Right renal cortex interstitium (tissue), 3 donors: Measurements from ENCODE around the gene SIK3. TPM values are rescaled to one million over a fixed set of nuclear protein-coding genes. Genes with fewer than 3 reads are reported as not detected.

Experiments
- DNase-seq, 3 donors: peaks; one replicate each; pipeline ENCODE4 v3.0.0-alpha.2; 2013; ENCODE audit warnings: low read depth in 3 of 3, low spot score in 2 of 3
- polyA plus RNA-seq, 3 donors: library from polyadenylated mRNA; unstranded; fragments of 120-200 nt; gene quantifications; one replicate each; pipeline ENCODE4 v1.2.1, GENCODE V29; 2013; ENCODE audit not compliant: insufficient read length in 3 of 3

Gene SIK3
- polyA plus RNA-seq, 3 donors: 30.8 to 31.9 (median 31.5) TPM

- DNase-seq: no peak
Observed at GRCh38 chr11:116875194-116875593, 223.0 kb downstream of the SIK3 start.

GRCh38 chr11:116874251-116874650, 224.0 kb downstream of the SIK3 start:
- no peak for DNase-seq

DNA sequence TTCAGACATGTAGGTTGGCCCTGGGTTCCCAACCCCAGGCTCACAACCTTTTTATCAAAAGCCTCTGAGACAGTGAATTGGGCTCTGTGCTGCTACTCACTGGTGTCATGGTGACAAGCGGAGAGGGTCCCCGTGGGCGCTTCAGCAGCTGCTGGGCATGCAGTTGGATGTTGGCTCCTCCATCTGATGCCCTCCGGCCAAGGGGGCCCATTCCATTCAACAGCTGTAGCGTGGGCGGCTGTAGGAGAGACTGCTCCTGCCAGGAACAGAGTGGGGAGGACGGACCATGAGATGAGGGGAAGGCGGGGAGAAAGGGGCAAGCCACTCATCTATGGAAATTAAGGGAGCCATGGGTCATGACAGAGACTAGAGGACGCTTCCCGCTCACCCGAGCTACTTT, 224.8 kb downstream of the SIK3 start:
- no peak for DNase-seq

DNA sequence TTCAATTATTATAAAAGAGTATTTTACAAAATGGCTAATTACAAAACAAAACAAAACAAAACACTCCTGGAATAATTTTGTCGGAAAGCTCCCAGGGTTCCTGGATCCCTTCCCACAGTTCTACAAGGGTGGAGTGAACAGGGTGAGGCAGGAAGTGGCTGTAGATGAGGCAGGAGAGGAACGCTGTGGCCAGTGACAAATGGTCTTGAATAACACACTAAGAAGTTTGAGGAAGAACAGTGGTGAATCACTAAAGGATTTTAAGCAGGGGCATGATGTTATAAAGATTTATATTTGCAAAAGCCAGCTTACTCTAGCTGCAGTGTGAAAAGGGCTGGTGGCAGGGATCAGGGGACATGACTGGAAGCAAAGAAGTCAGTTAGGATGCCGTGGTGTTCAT, 227.0 kb downstream of the SIK3 start:
- no peak for DNase-seq

DNA sequence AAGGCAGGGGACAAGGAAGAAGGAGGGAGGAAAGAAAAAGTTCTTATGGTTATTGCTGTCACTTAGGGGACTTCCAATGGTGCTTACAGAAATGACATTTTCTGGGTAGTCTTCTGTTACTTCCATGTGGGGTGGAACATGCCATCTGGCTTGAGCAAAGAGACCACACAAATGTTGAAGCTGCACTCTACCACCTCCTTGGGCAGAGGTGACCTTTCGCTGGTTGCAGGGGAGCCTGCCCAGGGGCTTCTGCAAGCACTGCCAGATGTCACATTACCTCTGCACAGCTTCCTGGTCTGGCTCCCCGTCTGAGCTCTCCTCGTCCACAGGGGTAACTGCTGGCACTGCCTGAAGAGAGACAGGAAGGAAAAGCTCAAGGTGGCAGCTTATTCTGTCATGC, 228.2 kb downstream of the SIK3 start:
- no peak for DNase-seq

DNA sequence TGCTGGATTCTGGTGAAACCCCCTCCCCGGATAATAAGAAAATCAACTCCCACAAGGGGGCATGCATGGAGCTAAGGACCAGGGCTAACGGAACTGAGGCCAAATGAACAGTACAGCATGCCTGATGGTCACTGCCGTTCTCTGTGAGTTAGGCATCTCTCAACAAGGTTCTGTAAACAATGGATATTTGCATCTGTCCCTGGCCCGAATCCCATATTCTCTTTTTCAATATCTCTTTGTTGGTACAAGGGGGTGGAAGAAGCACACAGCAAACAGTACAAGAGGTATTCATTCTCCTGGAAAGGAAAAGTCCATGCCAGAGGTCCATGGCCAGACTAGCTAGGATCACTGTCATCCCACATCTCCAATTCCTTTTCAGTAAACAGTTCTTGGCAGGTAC, 228.6 kb downstream of the SIK3 start:
- no peak for DNase-seq

- DNase-seq: no peak
Observed at GRCh38 chr11:116868066-116868465, 230.2 kb downstream of the SIK3 start.

GRCh38 chr11:116867619-116868018, 230.6 kb downstream of the SIK3 start:
- no peak for DNase-seq

GRCh38 chr11:116866804-116867455, 231.3 kb downstream of the SIK3 start:
- no peak for DNase-seq

DNA sequence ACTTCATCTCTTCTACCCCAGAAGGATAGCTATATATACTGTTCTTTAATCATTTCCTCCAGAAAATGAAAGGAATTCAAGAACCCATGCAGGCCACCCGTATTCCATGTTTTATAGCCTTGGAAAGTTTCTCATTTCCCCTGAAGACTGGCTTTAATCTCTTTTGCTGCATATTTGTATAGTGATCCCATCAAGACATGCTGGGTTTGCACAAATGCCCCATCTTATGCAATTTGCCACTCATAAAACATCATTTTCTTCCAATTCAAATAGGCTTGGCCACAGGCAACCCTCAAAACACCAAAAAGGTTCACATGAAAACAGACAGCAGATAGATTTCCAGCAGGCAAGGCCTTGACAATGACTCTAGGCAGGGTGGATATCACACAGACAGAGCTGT, 232.5 kb downstream of the SIK3 start:
- no peak for DNase-seq

- DNase-seq: no peak
Observed at GRCh38 chr11:116864531-116864930, 233.7 kb downstream of the SIK3 start.

DNA sequence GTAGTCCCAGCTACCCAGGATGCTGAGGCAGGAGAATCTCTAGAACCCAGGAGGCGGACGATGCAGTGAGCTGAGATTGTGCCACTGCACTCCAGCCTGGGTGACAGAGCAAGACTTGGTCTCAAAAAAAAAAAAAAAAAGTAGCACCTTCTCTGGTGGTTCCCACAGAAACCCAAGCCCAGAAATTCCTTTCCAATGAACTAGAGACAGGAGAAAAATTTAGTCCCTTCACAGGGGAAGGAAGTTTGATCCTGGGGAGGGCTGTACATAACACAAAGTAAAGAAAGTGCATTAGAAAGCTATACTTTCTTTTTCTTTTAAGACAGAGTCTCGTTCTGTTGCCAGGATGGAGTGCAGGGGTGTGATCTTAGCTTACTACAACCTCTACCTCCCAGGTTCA, 235.3 kb downstream of the SIK3 start:
- no peak for DNase-seq

GRCh38 chr11:116862185-116862584, 236.0 kb downstream of the SIK3 start:
- DNase-seq: no peak

- no peak for DNase-seq
Observed at GRCh38 chr11:116861539-116861938, 236.7 kb downstream of the SIK3 start.

DNA sequence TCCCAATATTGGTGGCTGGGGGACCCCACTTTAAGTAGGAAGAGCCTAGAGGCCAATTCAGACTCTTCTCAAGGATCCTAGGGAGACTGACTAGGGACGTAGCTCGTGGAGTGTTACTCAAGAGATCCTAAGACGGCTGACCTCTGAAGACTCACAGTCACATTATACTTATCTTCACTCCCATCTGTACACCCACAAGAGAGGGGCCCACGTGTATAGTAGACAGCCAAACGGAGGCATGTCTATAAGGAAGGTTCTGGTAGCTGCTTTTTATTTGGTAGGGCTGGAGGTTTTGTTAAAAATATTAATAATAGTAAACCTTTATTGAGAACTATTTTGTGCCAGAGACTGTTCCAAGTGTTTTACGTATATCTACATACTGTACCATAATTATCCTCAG, 237.9 kb downstream of the SIK3 start:
- DNase-seq: no peak

- DNase-seq: no peak
Observed at GRCh38 chr11:116859175-116859574, 239.1 kb downstream of the SIK3 start.

- no peak for DNase-seq
Observed at GRCh38 chr11:116857936-116858335, 240.3 kb downstream of the SIK3 start.

DNA sequence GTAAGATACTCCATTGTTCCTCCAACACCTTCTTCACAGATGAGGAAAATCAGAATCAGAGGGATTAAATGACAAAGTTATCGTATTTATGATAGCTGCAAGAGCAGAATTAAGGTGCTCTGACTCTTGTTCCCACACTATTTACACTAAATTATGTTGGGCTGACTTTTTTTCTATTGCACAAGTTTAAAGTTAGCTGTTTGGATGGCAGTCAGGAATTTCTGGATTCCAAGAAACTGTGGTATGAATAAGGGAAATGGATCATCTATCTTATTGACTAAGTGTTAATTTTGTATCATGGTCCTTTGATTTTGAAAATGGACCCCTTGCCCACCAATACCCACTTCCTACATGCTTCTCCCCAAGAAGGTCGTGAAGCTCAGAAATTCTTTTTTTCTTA, 240.9 kb downstream of the SIK3 start:
- no peak for DNase-seq

DNA sequence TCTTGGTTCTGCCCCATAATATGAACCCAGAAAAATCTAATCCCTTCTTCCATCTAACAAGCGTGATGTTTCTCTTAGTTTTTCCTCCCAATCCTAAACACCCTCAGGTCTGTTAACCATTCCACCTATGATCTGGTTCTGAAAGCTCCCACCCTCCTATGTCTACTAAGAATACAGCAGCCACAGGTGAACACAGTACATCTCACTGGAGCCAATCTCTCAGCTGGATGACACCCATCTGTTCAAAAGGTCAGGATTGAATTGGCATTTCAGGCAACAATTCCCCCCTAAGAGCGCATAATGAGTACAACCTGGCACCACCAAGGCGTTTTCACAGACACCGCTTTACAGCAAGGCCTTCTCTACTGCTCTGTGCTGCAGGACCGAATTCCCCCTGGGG, 241.8 kb downstream of the SIK3 start:
- DNase-seq: no peak

- DNase-seq: no peak
Observed at GRCh38 chr11:116855413-116855812, 242.8 kb downstream of the SIK3 start.

- DNase-seq: no peak
Observed at GRCh38 chr11:116853461-116854073, 244.7 kb downstream of the SIK3 start.

DNA sequence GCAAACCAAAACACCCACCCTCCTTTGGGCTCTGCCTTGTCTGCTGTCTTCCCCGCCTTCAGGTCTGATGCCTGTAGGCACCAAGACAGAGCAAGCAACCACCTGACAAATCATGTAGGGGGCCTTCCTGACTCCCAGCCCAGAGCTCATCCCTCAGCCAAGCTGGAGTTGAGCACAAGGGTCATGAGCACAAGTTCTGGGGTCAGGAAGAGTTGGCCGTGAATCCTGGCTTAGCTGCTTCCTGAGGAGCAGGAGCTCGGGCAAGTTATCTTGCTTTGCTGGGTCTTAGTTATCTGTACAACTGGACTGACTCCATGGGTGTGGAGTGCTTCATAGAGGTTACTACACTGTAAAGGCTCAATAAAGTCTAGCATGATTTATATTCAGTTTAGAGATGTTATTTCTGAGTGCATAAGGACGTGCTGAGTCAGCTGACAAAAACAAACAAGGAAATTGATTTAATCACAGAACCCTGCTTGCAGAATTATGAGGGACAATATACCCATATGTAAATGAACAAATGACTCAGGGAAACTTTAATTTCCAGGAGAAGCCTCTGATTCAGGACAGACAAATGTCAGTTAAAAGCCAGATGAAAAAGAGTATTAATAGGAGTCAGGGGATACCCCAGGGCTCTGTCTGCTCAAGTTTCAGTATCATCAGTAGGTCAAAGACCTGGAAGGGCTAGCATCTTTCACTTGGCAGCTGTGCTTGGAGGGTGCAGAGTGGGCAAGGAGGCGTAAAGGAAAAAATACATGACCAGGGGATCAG, 245.8 kb downstream of the SIK3 start:
- no peak for DNase-seq
